SK-N-SH (cell line): ENCODE measurements around the gene C2orf42. TPM values are rescaled to one million over a fixed set of nuclear protein-coding genes. Genes with fewer than 3 reads are reported as not detected.
A peak's percentile ranks its signal among the peaks of the same experiment; 100 is the strongest.

Source experiments
- CTCF ChIA-PET: fragments of 300-600, 350-600 bp; formaldehyde crosslinking; extraction: SDS; loops from one replicate; lab custom pipeline; 2021; lab: Yijun Ruan, JAX
- POLR2A ChIA-PET: fragments of 350-600 bp; sonication (Branson Sonifier 250); formaldehyde crosslinking; extraction: SDS; loops from one replicate; lab custom pipeline; 2020; ENCODE audit warnings: antibody characterized with exemption, inconsistent platforms; lab: Yijun Ruan, JAX
- DNase-seq: peaks from one replicate; pipeline ENCODE4 v3.0.0; 2012
- H2AFZ ChIP-seq: fragments of 200-600 bp; sonication (generic); 2 replicates; pipeline ENCODE4 v1.8.1; 2016; ENCODE audit warnings: antibody characterized with exemption, mild to moderate bottlenecking, low read depth
- H3F3A ChIP-seq: fragments of 200-600 bp; sonication (generic); replicated peaks from 2 replicates; pipeline ENCODE3; 2016; ENCODE audit warnings: antibody characterized with exemption, mild to moderate bottlenecking; ENCODE audit not compliant: insufficient read depth
- H3K27ac ChIP-seq, 2 experiments: fragments of 200-500 bp in 1 of 2; fragments of 200-600 bp in 1 of 2; sonication (Bioruptor generic) in 1 of 2; sonication (generic), shearing (Covaris generic) in 1 of 2; 2 replicates each; pipeline versions ENCODE4 v1.5.1 to v1.6.1; 2014 to 2016; ENCODE audit warnings: low read depth in 2 of 2, inconsistent platforms in 1 of 2, low read length in 1 of 2, mild to moderate bottlenecking in 1 of 2, mixed read lengths in 1 of 2
- H3K27me3 ChIP-seq: fragments of 200-600 bp; sonication (generic), shearing (Covaris generic); 2 replicates; pipeline ENCODE4 v1.6.1; 2016; ENCODE audit warnings: mixed run types; ENCODE audit not compliant: insufficient read depth
- H3K36me3 ChIP-seq, 2 experiments: fragments of 200-500 bp in 1 of 2; fragments of 200-600 bp in 1 of 2; sonication (Bioruptor generic) in 1 of 2; sonication (generic) in 1 of 2; replicated peaks in 1 of 2; 2 replicates each; pipeline versions ENCODE3 to v1.5.1; 2014 to 2016; ENCODE audit warnings: low read length in 1 of 2, mild to moderate bottlenecking in 1 of 2; ENCODE audit not compliant: insufficient read depth in 2 of 2, control insufficient read depth in 1 of 2
- H3K4me1 ChIP-seq, 2 experiments: fragments of 200-500 bp in 1 of 2; fragments of 200-600 bp in 1 of 2; sonication (Bioruptor generic) in 1 of 2; sonication (generic), shearing (Covaris generic) in 1 of 2; 2 replicates each; pipeline versions ENCODE4 v1.5.1 to v1.6.1; 2014 to 2016; ENCODE audit warnings: low read depth in 1 of 2, low read length in 1 of 2, mixed run types in 1 of 2; ENCODE audit not compliant: insufficient read depth in 2 of 2, control insufficient read depth in 1 of 2
- H3K4me2 ChIP-seq: fragments of 200-600 bp; sonication (generic), shearing (Covaris generic); 2 replicates; pipeline ENCODE4 v1.6.1; 2017; ENCODE audit warnings: mixed run types
- H3K4me3 ChIP-seq, 2 experiments: fragments of 200-500 bp in 1 of 2; fragments of 200-600 bp in 1 of 2; sonication (Bioruptor generic) in 1 of 2; sonication (generic), shearing (Covaris generic) in 1 of 2; 2 replicates each; pipeline versions ENCODE4 v1.5.1 to v1.8.1; 2014 to 2016; ENCODE audit warnings: low read depth in 2 of 2, inconsistent platforms in 1 of 2, low read length in 1 of 2, mild to moderate bottlenecking in 1 of 2, mixed read lengths in 1 of 2, moderate library complexity in 1 of 2
- H3K79me2 ChIP-seq: fragments of 200-600 bp; sonication (generic); 2 replicates; pipeline ENCODE4 v1.8.1; 2017; ENCODE audit warnings: mild to moderate bottlenecking; ENCODE audit not compliant: insufficient read depth
- H3K9ac ChIP-seq: fragments of 200-600 bp; sonication (generic); 2 replicates; pipeline ENCODE4 v1.6.1; 2017; ENCODE audit warnings: mixed run types
- H3K9me2 ChIP-seq: fragments of 200-600 bp; sonication (generic); 2 replicates; pipeline ENCODE4 v1.6.1; 2017; ENCODE audit warnings: mixed run types
- H3K9me3 ChIP-seq: fragments of 200-600 bp; sonication (generic); 2 replicates; pipeline ENCODE4 v1.6.1; 2017; ENCODE audit warnings: mixed run types, mild to moderate bottlenecking, moderate library complexity
- H4K20me1 ChIP-seq: fragments of 200-600 bp; sonication (generic); 2 replicates; pipeline ENCODE4 v1.6.1; 2017; ENCODE audit warnings: mild to moderate bottlenecking, mixed run types; ENCODE audit not compliant: insufficient read depth
- CTCF ChIP-seq: fragments of 200-600 bp; sonication (generic); IDR thresholded peaks from 2 replicates; pipeline ENCODE4 v1.6.1; 2017; ENCODE audit warnings: antibody characterized with exemption, mild to moderate bottlenecking, moderate library complexity
- FOXJ3 ChIP-seq: sonication (generic); formaldehyde crosslinking; IDR thresholded peaks from 2 replicates; pipeline ENCODE4 v1.5.1; 2020; ENCODE audit warnings: mild to moderate bottlenecking, missing genetic modification reagents
- NRF1 ChIP-seq: IDR thresholded peaks from 2 replicates; pipeline ENCODE4 v1.6.1; 2012; ENCODE audit warnings: low read depth, mild to moderate bottlenecking, low read length
- POLR2AphosphoS5 ChIP-seq: IDR thresholded peaks from 2 replicates; pipeline ENCODE4 v1.6.1; 2012; ENCODE audit warnings: low read depth, low read length
- REST ChIP-seq: IDR thresholded peaks from 2 replicates; pipeline ENCODE4 v1.6.1; 2012; ENCODE audit warnings: mild to moderate bottlenecking, low read depth, low read length, moderate library complexity
- RXRA ChIP-seq: IDR thresholded peaks from 2 replicates; pipeline ENCODE4 v1.4.0; 2012; ENCODE audit warnings: low read depth, mild to moderate bottlenecking, borderline replicate concordance
- TAF1 ChIP-seq: IDR thresholded peaks from 2 replicates; pipeline ENCODE4 v1.6.1; 2012; ENCODE audit warnings: low read depth, mild to moderate bottlenecking, low read length, moderate library complexity, borderline replicate concordance
- USF1 ChIP-seq: IDR thresholded peaks from 2 replicates; pipeline ENCODE4 v1.4.0; 2012; ENCODE audit warnings: low read depth, borderline replicate concordance
- WGBS: methylation state at CpG from one replicate; pipeline ENCODE4 v1.1.6; 2017; ENCODE audit warnings: low lambda C conversion rate; 5-methylcytosine and 5-hydroxymethylcytosine counted together
- polyA plus RNA-seq, 3 experiments: library from polyadenylated mRNA; depleted of rRNA; stranded (reverse); fragments of >200 nt; gene quantifications; 2 replicates each; pipeline ENCODE4 v1.2.3, GENCODE V29; 2012

C2orf42 gene
- polyA plus RNA-seq, 1 of the 3 experiments (the other 2 are of a cell fraction) = 5.1 TPM

- peaks cover 31% of the 10 kb centered on the region for H3F3A ChIP-seq
- 14% methylated on average over 13 of the region's 73 CpGs for WGBS
- peak overlapping the region; percentile 89 for H3K9ac ChIP-seq
- peak overlapping the region; percentile 76 to 89 for H3K27ac ChIP-seq
- H3K36me3 ChIP-seq = no peaks in the 10 kb centered on the region
- peaks cover 13 to 20% of the 10 kb centered on the region in 2 experiments; a peak in 3 of 4 replicates for H3K4me1 ChIP-seq
- DNase-seq = peak; percentile 81
- H4K20me1 ChIP-seq = no peaks in the 10 kb centered on the region
- H3K9me3 ChIP-seq = no peaks in the 10 kb centered on the region
- no peaks in the 10 kb centered on the region for H3K27me3 ChIP-seq
- peak overlapping the region; percentile 89 for H3K4me2 ChIP-seq
- no peaks in the 10 kb centered on the region for H3K9me2 ChIP-seq
- H3K79me2 ChIP-seq = peaks cover 10% of the 10 kb centered on the region; the same call in 1 of the 2 replicates
- peak; percentile 9; the same call in 1 of the 2 replicates for TF ChIP-seq TAF1
- TF ChIP-seq POLR2AphosphoS5 = peak; percentile 60
- TF ChIP-seq REST = 0 out of 2 replicates have a peak, but pooled peaks have one; percentile 3
- no peak; the same call in 1 of the 2 replicates for TF ChIP-seq RXRA
- 0 out of 2 replicates have a peak, but pooled peaks have one; percentile 1 for TF ChIP-seq NRF1
- peak; percentile 68; the same call in 1 of the 2 replicates for TF ChIP-seq USF1
- ChIA-PET CTCF (interaction anchor here (0.8 to 4.4 kb wide), 12 partner anchors 9 to 231 kb away, joined by 3 to 26 read pairs (median 6); partner anchors contain the start of genes MXD1 and PCBP1), POLR2A (interaction anchor here (0.6 to 3.6 kb wide), 10 partner anchors 10 to 227 kb away, joined by 3 to 38 read pairs (median 4); partner anchors contain the start of genes C2orf42, MXD1, PCBP1 and PCYOX1)
- H2AFZ ChIP-seq = peak overlapping the region; percentile 49; the same call in 1 of the 2 replicates
- H3K4me3 ChIP-seq = peak overlapping the region; percentile 56 to 65
These were observed 48.8 kb downstream of the C2orf42 start for GRCh38 chr2:70141902-70142589.

GRCh38 chr2:70141212-70141901 is 49.5 kb downstream of the C2orf42 start:
- 78% methylated on average over 14 of the region's 14 CpGs for WGBS
- Histone ChIP-seq H3K4me3 (peak overlapping the region; percentile 56 to 65), H3F3A (peaks cover 31% of the 10 kb centered on the region), H3K9me3 (no peaks in the 10 kb centered on the region), H2AFZ (peak overlapping the region; percentile 49; the same call in 1 of the 2 replicates), H3K36me3 (no peaks in the 10 kb centered on the region), H3K9me2 (no peaks in the 10 kb centered on the region), H3K9ac (peak overlapping the region; percentile 89), H3K27ac (peak overlapping the region; percentile 76 to 89), H3K27me3 (no peaks in the 10 kb centered on the region), H4K20me1 (no peaks in the 10 kb centered on the region), H3K79me2 (peaks cover 10% of the 10 kb centered on the region; the same call in 1 of the 2 replicates), H3K4me2 (peak overlapping the region; percentile 89), H3K4me1 (peaks cover 15 to 20% of the 10 kb centered on the region in 2 experiments; a peak in 3 of 4 replicates)
- CTCF ChIA-PET = interaction anchor here (0.6 to 4.4 kb wide), 4 partner anchors 8 to 37 kb away, joined by 3 to 26 read pairs (median 7); no protein-coding TSS in a partner anchor
- POLR2A ChIA-PET = interaction anchor here (0.6 to 3.6 kb wide), 7 partner anchors 8 to 227 kb away, joined by 3 to 38 read pairs (median 6); partner anchors contain the start of genes MXD1 and PCBP1
- TF ChIP-seq FOXJ3 (no peak), CTCF (peak; percentile 37; the same call in 1 of the 2 replicates)
- DNase-seq = peak; percentile 46
